GM12878 (cell line): Measurements from ENCODE around the gene CFAP65. TPM values are rescaled to one million over a fixed set of nuclear protein-coding genes. Genes with fewer than 3 reads are reported as not detected.

Source experiments
- ATAC-seq: fragments of 200-7000 bp; cut with Tn5 transposase; 3 replicates; pipeline ENCODE4 v1.9.1; 2020; ENCODE audit warnings: mild to moderate bottlenecking, moderate library complexity
- BruUV-seq: library from RNA; stranded (reverse); fragments of 400-500 nt; replicated peaks from 2 replicates; lab custom pipeline; 2021; lab: Mats Ljungman, UMichigan
- CTCF ChIA-PET: fragments of 300-600 bp; sonication (Branson Sonifier 250); formaldehyde crosslinking; extraction: SDS; loops from one replicate; lab custom pipeline; 2021; ENCODE audit warnings: inconsistent platforms; lab: Yijun Ruan, JAX
- POLR2A ChIA-PET: fragments of 350-600 bp; formaldehyde crosslinking; extraction: SDS; loops from one replicate; lab custom pipeline; 2021; ENCODE audit warnings: inconsistent platforms; lab: Charles Lee
- RAD21 ChIA-PET: fragments of 300-600 bp; sonication (Branson Sonifier 250); formaldehyde crosslinking; loops from one replicate; lab custom pipeline; 2023; ENCODE audit warnings: antibody characterized with exemption; ENCODE audit not compliant: unreplicated experiment; lab: Charles Lee
- SMC1A ChIA-PET: fragments of 300-600 bp; sonication (Branson Sonifier 250); formaldehyde crosslinking; loops from one replicate; lab custom pipeline; 2023; ENCODE audit not compliant: unreplicated experiment, uncharacterized antibody; lab: Charles Lee
- DNase-seq: peaks from one replicate; pipeline ENCODE4 v3.0.0-alpha.2; 2011; ENCODE audit warnings: low read depth, low spot score
- FAIRE-seq: peaks from 3 replicates; lab custom pipeline; 2011; peaks lifted over from hg19 to GRCh38; lab: Jason Lieb, UNC
- H2AFZ ChIP-seq: 2 replicates; pipeline ENCODE4 v1.6.0; 2011; ENCODE audit warnings: low read depth, low read length, control low read depth; ENCODE audit not compliant: control insufficient read depth
- H3K27ac ChIP-seq: 2 replicates; pipeline ENCODE4 v1.5.1; 2011; ENCODE audit warnings: control low read depth; ENCODE audit not compliant: control insufficient read depth, insufficient read depth
- H3K27me3 ChIP-seq, 2 experiments: replicated peaks in 1 of 2; 2 replicates each; pipeline versions ENCODE4 v1.6.0 to v1.6.1; 2011; ENCODE audit warnings: low read length in 1 of 2; ENCODE audit not compliant: control insufficient read depth in 2 of 2, insufficient read depth in 2 of 2
- H3K36me3 ChIP-seq, 2 experiments: 2 replicates each; pipeline ENCODE4 v1.5.1; 2011; ENCODE audit warnings: low read length in 1 of 2; ENCODE audit not compliant: control insufficient read depth in 2 of 2, insufficient read depth in 2 of 2
- H3K4me1 ChIP-seq: 2 replicates; pipeline ENCODE4 v1.6.1; 2011; ENCODE audit warnings: mild to moderate bottlenecking, low read length, moderate library complexity, mixed read lengths; ENCODE audit not compliant: control insufficient read depth, insufficient read depth
- H3K4me2 ChIP-seq: 2 replicates; pipeline ENCODE4 v1.6.0; 2011; ENCODE audit warnings: control low read depth; ENCODE audit not compliant: control insufficient read depth, insufficient read depth
- H3K4me3 ChIP-seq: fragments of 200-600 bp; sonication (generic); 2 replicates; pipeline ENCODE4 v1.5.1; 2016
- H3K79me2 ChIP-seq: 2 replicates; pipeline ENCODE4 v1.6.0; 2011; ENCODE audit warnings: low read length; ENCODE audit not compliant: control insufficient read depth, insufficient read depth
- H3K9ac ChIP-seq: 2 replicates; pipeline ENCODE4 v1.8.0; 2011; ENCODE audit warnings: low read length, control low read depth, mixed read lengths; ENCODE audit not compliant: control insufficient read depth, insufficient read depth
- H3K9me3 ChIP-seq: replicated peaks from 3 replicates; pipeline ENCODE4 v1.5.1; 2011; ENCODE audit warnings: mild to moderate bottlenecking, low read length; ENCODE audit not compliant: control insufficient read depth, insufficient read depth
- H4K20me1 ChIP-seq: 2 replicates; pipeline ENCODE4 v1.6.0; 2011; ENCODE audit not compliant: control insufficient read depth, insufficient read depth
- HDAC6 ChIP-seq: fragments of 200-600 bp; sonication (generic); IDR thresholded peaks from one replicate; pipeline ENCODE4 v1.8.0; 2017; ENCODE audit warnings: antibody characterized with exemption; ENCODE audit not compliant: unreplicated experiment
- MYB ChIP-seq: fragments of 150-350 bp; IDR thresholded peaks from 2 replicates; pipeline ENCODE4 v1.6.1; 2014; ENCODE audit warnings: mild to moderate bottlenecking, low read depth, low read length, borderline replicate concordance
- NFYA ChIP-seq: IDR thresholded peaks from 2 replicates; pipeline ENCODE4 v1.6.1; 2011; ENCODE audit warnings: low read depth, mild to moderate bottlenecking, low read length, improper control_type of control experiment, borderline replicate concordance
- PML ChIP-seq: IDR thresholded peaks from 2 replicates; pipeline ENCODE4 v1.6.1; 2012; ENCODE audit warnings: low read length, inconsistent platforms
- RAD51 ChIP-seq: fragments of 450-650 bp; IDR thresholded peaks from 2 replicates; pipeline ENCODE4 v1.6.1; 2016; ENCODE audit warnings: moderate library complexity, mild to moderate bottlenecking, inconsistent platforms
- RFX5 ChIP-seq: IDR thresholded peaks from 2 replicates; pipeline ENCODE4 v1.6.1; 2011; ENCODE audit warnings: low read depth, low read length, improper control_type of control experiment
- WGBS: methylation state at CpG from one replicate; pipeline ENCODE4 v1.1.6; 2016; ENCODE audit warnings: low lambda C conversion rate; ENCODE audit not compliant: insufficient replicate concordance, insufficient coverage; ENCODE audit errors: missing lambda C conversion rate; 5-methylcytosine and 5-hydroxymethylcytosine counted together
- in situ Hi-C: fragments of 300-500 bp; cut with MboI; formaldehyde crosslinking; loops from 9 replicates; pipeline ENCODE4 v1.14.3; 2018; ENCODE audit warnings: mixed read lengths
- intact Hi-C: fragments of 100-400 bp; cut with micrococcal nuclease; formaldehyde crosslinking; loops from one replicate; pipeline ENCODE4 v1.14.2; 2022; ENCODE audit not compliant: unreplicated experiment
- polyA plus RNA-seq, 11 experiments: library from polyadenylated mRNA; depleted of rRNA in 4 of 11; unstranded in 6 of 11; stranded (reverse) in 5 of 11; fragments of >200 nt; fragmentation: Nextera tagmentation in 4 of 11; fragmentation: Illumina TruSeq in 1 of 11; extraction: Ambion mirVana in 4 of 11; extraction: Trizol in 1 of 11; gene quantifications; 1 replicate in 1 of 11; 2 replicates in 10 of 11; pipeline versions ENCODE4 v1.2.1 to v1.2.3, GENCODE V29; 2011 to 2016; ENCODE audit warnings: inconsistent platforms in 2 of 11, missing spikeins in 2 of 11, low read depth in 1 of 11
- total RNA-seq, 4 experiments: library from RNA; depleted of rRNA in 3 of 4; stranded (reverse); fragments of >200 nt in 3 of 4; fragmentation: Illumina TruSeq in 1 of 4; extraction: Trizol in 1 of 4; gene quantifications; 2 replicates each; pipeline versions ENCODE4 v1.2.1 to v1.2.3, GENCODE V29; 2013 to 2021

Gene CFAP65
- total and polyA plus RNA-seq, 10 of the 15 experiments (the other 5 are each of a cell fraction or from before 2014, with no cell fraction given), result not detected

DNA sequence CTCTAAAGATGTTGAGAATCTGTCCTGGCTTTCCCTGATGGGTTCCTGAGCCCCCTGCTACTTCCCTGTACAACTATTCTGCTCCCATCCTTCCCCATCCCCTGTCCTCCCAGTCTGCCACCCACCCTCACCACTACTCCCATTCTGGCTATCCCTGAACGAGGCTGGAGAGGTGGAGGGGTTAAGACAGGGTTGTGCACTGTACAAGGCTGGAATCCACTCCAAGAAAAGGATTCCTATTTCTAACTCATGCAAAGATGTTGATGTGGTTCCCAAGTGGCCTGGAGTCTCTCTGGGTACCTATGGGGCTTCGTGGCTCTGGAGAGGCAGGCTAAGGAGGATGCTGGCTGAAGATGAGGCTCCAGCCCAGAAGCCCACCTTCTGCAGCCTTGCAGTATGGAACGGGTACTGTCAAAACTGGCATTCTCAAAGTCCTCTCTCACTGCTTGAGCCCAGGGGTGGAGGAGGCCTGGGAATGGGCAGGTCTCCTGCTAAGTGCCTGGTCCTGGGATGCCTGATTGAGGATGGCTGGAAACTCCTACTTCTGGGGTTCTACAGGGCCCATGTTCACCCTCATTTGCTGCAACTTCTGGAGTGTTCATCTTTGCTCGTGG, 55.1 kb downstream of the CFAP65 start (continued):
- TF ChIP-seq NFYA (no peak), RFX5 (no peak), HDAC6 (no peak)

DNA sequence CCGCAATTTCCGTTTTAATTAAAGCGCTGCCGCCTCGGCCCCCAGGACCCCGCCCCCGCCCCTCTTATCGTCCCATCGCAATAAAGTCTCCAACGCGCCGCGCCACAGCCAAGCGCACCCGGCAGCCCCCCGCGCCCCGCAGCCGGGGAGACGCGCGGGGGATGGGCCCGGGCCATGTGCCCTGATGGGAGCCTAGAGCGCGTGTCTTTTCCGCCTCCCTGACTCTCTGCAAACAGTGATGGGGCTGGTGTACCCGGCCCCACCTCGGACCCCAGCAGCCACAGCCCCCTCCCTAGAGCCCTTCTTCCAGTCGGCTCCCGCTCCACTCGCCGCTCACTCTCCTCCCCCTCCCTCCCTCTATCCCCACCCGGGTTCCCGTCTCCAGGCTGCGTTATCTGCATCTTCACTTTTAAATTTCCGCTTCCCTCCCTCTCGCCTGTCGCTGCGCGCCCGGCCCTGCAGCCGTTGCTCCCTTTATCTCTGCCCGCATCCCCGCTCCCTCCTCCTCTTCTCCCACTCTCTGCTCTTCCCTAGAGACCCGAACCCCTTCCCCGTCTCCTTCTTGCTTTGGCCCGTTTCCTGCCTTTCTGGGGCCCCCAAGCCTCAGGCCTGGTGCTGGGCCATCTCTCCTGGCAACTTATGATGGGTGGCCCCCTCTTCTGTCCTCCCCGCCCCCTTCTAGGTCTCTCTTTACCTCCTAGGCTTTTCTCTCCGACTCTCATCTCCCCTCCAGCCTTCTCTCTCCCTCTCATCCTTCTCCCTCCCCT, 55.8 kb downstream of the CFAP65 start:
- Histone ChIP-seq H3K4me1 (no peaks in the 10 kb centered on the region), H3K79me2 (no peaks in the 10 kb centered on the region), H3K9ac (no peak overlapping the region), H3K4me2 (no peak overlapping the region), H3K9me3 (no peaks in the 10 kb centered on the region), H2AFZ (no peak overlapping the region), H3K27ac (no peak overlapping the region), H4K20me1 (peaks cover 3% of the 10 kb centered on the region), H3K27me3 (peaks cover 35 to 41% of the 10 kb centered on the region in 2 experiments), H3K36me3 (no peaks in the 10 kb centered on the region), H3K4me3 (no peak overlapping the region)
- ChIA-PET RAD21 (no interaction called here), SMC1A (no interaction called here), POLR2A (no interaction called here), CTCF (no interaction called here)
- no peak for TF ChIP-seq MYB
- TF ChIP-seq PML, result no peak
- no peak for TF ChIP-seq RAD51
- DNase-seq, result no peak
- 10% methylated on average over 32 of the region's 49 CpGs for WGBS
- ATAC-seq, result no peak
- FAIRE-seq, result no peak
- in situ Hi-C loops, result no loop called here
- intact Hi-C loops, result no loop called here
- no TSS peak for BruUV-seq
